Pancreas (tissue), 10 donors: ENCODE results near the gene OR8G5. TPM values are rescaled to one million over a fixed set of nuclear protein-coding genes. Genes with fewer than 3 reads are reported as not detected.
"Not testable (repeated sequence)": the region's sequence is repeated elsewhere in the genome, so short reads cannot be mapped to it uniquely, and the experiment has no call there.

ENCODE experiments used
- ATAC-seq, 4 donors: fragments of 200-7000 bp; cut with Tn5 transposase; one replicate each; pipeline versions ENCODE4 v1.8.0 to v1.9.1; 2020; ENCODE audit warnings: mild to moderate bottlenecking in 4 of 4, moderate library complexity in 4 of 4
- DNase-seq, 6 donors: peaks; one replicate each; pipeline ENCODE4 v3.0.0-alpha.2; 2020
- FAIRE-seq: peaks from 2 replicates; lab custom pipeline; 2012; peaks lifted over from hg19 to GRCh38; lab: Jason Lieb, UNC
- H3K27ac ChIP-seq, 4 donors: fragments of 200-600 bp; sonication (generic); 1 replicate in 3 of 4; 2 replicates in 1 of 4; pipeline versions ENCODE4 v1.5.0 to v1.8.0; 2020
- H3K27me3 ChIP-seq, 4 donors: fragments of 200-600 bp; one replicate each; pipeline ENCODE4 v1.8.0; 2021
- H3K36me3 ChIP-seq, 3 donors: fragments of 200-600 bp; sonication (generic) in 1 of 3; one replicate each; pipeline versions ENCODE4 v1.5.0 to v1.8.0; 2020 to 2021
- H3K4me1 ChIP-seq, 3 donors: fragments of 200-600 bp; one replicate each; pipeline ENCODE4 v1.8.0; 2021
- H3K4me3 ChIP-seq, 4 donors: fragments of 200-600 bp; sonication (generic) in 2 of 4; one replicate each; pipeline versions ENCODE4 v1.5.0 to v1.8.0; 2020 to 2021
- H3K9me3 ChIP-seq, 4 donors: fragments of 200-600 bp; one replicate each; pipeline ENCODE4 v1.8.0; 2021
- WGBS, 2 donors: extraction: QIAGEN DNeasy Blood & Tissue Kit; methylation state at CpG; one replicate each; pipeline ENCODE4 v1.1.7; 2013; 5-methylcytosine and 5-hydroxymethylcytosine counted together
- intact Hi-C, 3 donors: fragments of 100-400 bp; cut with DNase I; formaldehyde crosslinking; loops; one replicate each; pipeline versions ENCODE4 v1.11.1 to v1.14.2; 2022
- polyA plus RNA-seq, 2 donors: library from polyadenylated mRNA; stranded (reverse); fragments of 200-250 nt; gene quantifications; one replicate each; pipeline ENCODE4 v1.2.3, GENCODE V29; 2013
- total RNA-seq, 6 donors: library from RNA; stranded (reverse); fragmentation: NEBNext Ultra II Directional in 4 of 6; extraction: Animal tissue kit (Norgen Biotek cat#: 25700) in 4 of 6; gene quantifications; one replicate each; pipeline versions ENCODE4 v1.2.1 to v1.2.4, GENCODE V29; 2021 to 2023
- TF ChIP-seq, protein P1 (sequence below), 4 donors: fragments of 200-600 bp; sonication (generic) in 3 of 4; IDR thresholded peaks; one replicate each; pipeline versions ENCODE4 v1.5.0 to v1.8.0; 2021; ENCODE audit warnings: antibody characterized with exemption in 4 of 4
- donor health status: healthy with polysubstance abuse.
- donor health status: DM: no; HTN: no; CAD: no; lungs with moderate emphysema.
- donor health status: DM: no; HTN: no; CAD: no.
- donor health status: control.
- donor health status: control.
- donor health status: Bipolar disorder and iron deficiency.
- donor health status: DM: yes; HTN: yes; CAD: no.
- donor health status: DM: no; HTN: no; CAD: no.
- donor health status: DM: no; HTN: no; CAD: no.
- donor health status: DM: yes; HTN: yes; CAD: no.

Gene OR8G5
- total and polyA plus RNA-seq, 8 donors: 0.16 TPM; not detected in 7

DNA sequence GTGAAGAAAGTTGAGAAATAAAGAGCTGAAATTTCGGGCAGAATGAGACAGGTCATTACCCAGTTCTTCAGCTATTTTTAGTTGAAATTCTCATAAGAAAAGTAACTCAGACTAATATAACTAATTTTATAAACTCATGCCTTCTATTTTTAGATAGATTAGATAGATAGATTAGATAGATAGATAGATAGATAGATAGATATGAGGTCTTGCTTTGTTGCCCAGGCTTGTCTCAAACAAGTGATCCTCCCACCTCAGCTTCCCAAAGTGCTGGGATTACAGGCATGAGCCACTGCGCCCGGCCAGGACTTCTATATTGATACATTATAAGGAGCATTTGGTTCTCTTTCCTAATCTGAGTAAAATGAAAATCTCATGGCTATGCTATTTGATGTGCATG lies 42.1 kb upstream of the OR8G5 start:
- Histone ChIP-seq H3K4me3 (no peak overlapping the region), H3K4me1 (no peaks in the 10 kb centered on the region), H3K27me3 (no peaks in the 10 kb centered on the region), H3K9me3 (no peaks in the 10 kb centered on the region), H3K27ac (no peak overlapping the region), H3K36me3 (no peaks in the 10 kb centered on the region)
- FAIRE-seq (no peak), DNase-seq (no peak), ATAC-seq (no peak)
- TF ChIP-seq, protein P1, sequence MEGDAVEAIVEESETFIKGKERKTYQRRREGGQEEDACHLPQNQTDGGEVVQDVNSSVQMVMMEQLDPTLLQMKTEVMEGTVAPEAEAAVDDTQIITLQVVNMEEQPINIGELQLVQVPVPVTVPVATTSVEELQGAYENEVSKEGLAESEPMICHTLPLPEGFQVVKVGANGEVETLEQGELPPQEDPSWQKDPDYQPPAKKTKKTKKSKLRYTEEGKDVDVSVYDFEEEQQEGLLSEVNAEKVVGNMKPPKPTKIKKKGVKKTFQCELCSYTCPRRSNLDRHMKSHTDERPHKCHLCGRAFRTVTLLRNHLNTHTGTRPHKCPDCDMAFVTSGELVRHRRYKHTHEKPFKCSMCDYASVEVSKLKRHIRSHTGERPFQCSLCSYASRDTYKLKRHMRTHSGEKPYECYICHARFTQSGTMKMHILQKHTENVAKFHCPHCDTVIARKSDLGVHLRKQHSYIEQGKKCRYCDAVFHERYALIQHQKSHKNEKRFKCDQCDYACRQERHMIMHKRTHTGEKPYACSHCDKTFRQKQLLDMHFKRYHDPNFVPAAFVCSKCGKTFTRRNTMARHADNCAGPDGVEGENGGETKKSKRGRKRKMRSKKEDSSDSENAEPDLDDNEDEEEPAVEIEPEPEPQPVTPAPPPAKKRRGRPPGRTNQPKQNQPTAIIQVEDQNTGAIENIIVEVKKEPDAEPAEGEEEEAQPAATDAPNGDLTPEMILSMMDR (IDR thresholded peaks at IDR 0.05): no peak
- WGBS, 2 donors: 81 to 90% methylated on average over 3 of the region's 3 CpGs
- intact Hi-C loops: no loop called here

DNA sequence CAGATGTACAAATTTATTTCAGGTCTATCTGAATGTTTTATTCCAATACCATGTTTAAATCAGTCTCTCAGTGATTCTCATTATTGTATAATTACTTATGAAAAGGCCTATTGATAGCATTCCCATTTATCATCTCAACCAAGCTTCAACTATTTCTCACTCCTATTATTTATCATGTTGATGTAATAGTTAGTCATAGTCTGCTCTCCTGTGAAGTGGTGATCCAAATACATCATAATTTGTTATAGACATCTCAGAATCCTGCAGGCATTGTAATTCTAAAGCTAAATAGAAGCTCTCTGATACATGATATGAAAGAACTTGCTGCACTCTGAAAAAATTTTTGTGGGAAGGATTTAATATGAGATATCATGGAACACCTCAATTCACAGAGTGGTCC lies 37.0 kb upstream of the OR8G5 start:
- H3K36me3 ChIP-seq: no peaks in the 10 kb centered on the region
- no peaks in the 10 kb centered on the region for H3K27me3 ChIP-seq
- intact Hi-C loops: no loop called here
- H3K4me1 ChIP-seq: peaks cover 0 to 13% (median 12%) of the 10 kb centered on the region in 3 donors
- no peak overlapping the region for H3K27ac ChIP-seq
- no peaks in the 10 kb centered on the region for H3K9me3 ChIP-seq
- TF ChIP-seq, protein P1 (IDR thresholded peaks at IDR 0.05): no peak
- ATAC-seq (no peak), FAIRE-seq (no peak), DNase-seq (no peak)
- no peak overlapping the region for H3K4me3 ChIP-seq

DNA sequence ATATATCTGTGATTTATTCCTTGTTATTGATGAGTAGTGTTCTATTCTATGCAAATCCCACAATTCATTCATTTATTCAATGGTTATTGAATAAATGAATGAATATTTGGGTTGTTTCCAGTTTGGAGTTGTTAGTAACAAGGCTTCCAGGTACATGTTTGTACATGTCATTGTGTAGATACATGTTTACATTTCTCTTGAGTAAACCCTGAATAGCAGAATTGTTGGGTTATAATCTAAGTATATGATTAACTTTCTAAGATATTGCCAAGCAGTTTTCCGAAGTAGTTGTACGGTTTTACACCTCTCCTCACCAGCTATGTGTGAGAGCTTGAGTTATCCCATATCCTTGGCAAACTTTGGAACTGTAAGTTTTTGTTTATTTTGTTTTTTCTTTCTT lies 33.8 kb upstream of the OR8G5 start:
- Histone ChIP-seq H3K36me3 (no peaks in the 10 kb centered on the region), H3K27ac (no peak overlapping the region), H3K27me3 (no peaks in the 10 kb centered on the region), H3K4me3 (no peak overlapping the region), H3K4me1 (peaks cover 0 to 13% (median 12%) of the 10 kb centered on the region in 3 donors), H3K9me3 (no peaks in the 10 kb centered on the region)
- intact Hi-C loops: no loop called here
- no peak for DNase-seq
- FAIRE-seq: peak; percentile 56
- TF ChIP-seq, protein P1 (IDR thresholded peaks at IDR 0.05): no peak
- 8 to 11% methylated on average over 2 of the region's 2 CpGs for WGBS, 2 donors
- ATAC-seq: peak; percentile 30 to 83 (median 67)

DNA sequence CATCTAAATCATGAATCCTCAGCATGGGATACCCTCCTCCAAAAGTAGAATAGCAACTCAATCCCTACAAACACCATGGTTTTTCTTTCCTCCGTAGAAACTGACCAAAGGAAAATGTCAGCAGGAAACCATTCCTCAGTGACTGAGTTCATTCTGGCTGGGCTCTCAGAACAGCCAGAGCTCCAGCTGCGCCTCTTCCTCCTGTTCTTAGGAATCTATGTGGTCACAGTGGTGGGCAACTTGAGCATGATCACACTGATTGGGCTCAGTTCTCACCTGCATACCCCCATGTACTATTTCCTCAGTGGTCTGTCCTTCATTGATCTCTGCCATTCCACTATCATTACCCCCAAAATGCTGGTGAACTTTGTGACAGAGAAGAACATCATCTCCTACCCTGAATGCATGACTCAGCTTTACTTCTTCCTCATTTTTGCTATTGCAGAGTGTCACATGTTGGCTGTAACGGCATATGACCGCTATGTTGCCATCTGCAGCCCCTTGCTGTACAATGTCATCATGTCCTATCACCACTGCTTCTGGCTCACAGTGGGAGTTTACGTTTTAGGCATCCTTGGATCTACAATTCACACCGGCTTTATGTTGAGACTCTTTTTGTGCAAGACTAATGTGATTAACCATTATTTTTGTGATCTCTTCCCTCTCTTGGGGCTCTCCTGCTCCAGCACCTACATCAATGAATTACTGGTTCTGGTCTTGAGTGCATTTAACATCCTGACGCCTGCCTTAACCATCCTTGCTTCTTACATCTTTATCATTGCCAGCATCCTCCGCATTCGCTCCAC lies 31.4 kb upstream of the OR8G5 start:
- ATAC-seq: peak in 2 of 4 donors; percentile 31 to 46
- H3K27ac ChIP-seq, H3K9me3 ChIP-seq, DNase-seq, intact Hi-C loops, H3K27me3 ChIP-seq, FAIRE-seq, H3K36me3 ChIP-seq, H3K4me3 ChIP-seq: not testable (repeated sequence)
- H3K4me1 ChIP-seq: peaks cover 0 to 13% (median 12%) of the 10 kb centered on the region in 3 donors
- WGBS, 2 donors: 72 to 75% methylated on average over 9 of the region's 9 CpGs

DNA sequence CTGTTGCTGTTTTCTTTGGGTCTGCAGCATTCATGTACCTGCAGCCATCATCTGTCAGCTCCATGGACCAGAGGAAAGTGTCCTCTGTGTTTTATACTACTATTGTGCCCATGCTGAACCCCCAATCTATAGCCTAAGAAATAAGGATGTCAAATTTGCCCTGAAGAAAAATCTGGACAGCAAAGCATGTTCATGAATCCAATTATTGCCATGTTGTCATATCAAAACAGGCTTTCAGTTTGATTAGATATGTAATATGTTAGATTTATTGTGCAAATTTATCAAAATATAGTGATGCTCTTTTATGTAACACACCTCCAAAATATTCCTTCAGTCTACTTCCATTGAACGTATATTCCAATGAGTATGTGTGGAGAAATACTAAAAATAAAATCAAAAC lies 30.7 kb upstream of the OR8G5 start:
- 73 to 89% methylated on average over 1 of the region's 1 CpG for WGBS, 2 donors
- H3K4me3 ChIP-seq: no peak overlapping the region
- intact Hi-C loops: no loop called here
- H3K36me3 ChIP-seq: no peaks in the 10 kb centered on the region
- FAIRE-seq (no peak), ATAC-seq (no peak), DNase-seq (no peak)
- H3K4me1 ChIP-seq: peaks cover 0 to 13% (median 12%) of the 10 kb centered on the region in 3 donors
- no peaks in the 10 kb centered on the region for H3K9me3 ChIP-seq
- no peaks in the 10 kb centered on the region for H3K27me3 ChIP-seq
- H3K27ac ChIP-seq: no peak overlapping the region
- TF ChIP-seq, protein P1 (IDR thresholded peaks at IDR 0.05): no peak
